Choroid plexus epithelial cell (primary cell): ENCODE measurements around the gene STKLD1.
A peak's percentile ranks its signal among the peaks of the same experiment; 100 is the strongest.

ENCODE experiments used
- DNase-seq: peaks from one replicate; pipeline ENCODE4 v3.0.0-alpha.2; 2010; ENCODE audit warnings: low read depth
- H3K4me3 ChIP-seq: 2 replicates; pipeline ENCODE4 v1.5.1; 2011; ENCODE audit warnings: low read depth, mild to moderate bottlenecking, control low read depth, low read length, moderate library complexity
- TF ChIP-seq, protein P1 (sequence below): conservative IDR thresholded peaks from 2 replicates; pipeline ENCODE4 v1.5.1; 2011; ENCODE audit warnings: low read depth, mild to moderate bottlenecking, control low read depth, inconsistent platforms, low read length, moderate library complexity

STKLD1 gene

DNA sequence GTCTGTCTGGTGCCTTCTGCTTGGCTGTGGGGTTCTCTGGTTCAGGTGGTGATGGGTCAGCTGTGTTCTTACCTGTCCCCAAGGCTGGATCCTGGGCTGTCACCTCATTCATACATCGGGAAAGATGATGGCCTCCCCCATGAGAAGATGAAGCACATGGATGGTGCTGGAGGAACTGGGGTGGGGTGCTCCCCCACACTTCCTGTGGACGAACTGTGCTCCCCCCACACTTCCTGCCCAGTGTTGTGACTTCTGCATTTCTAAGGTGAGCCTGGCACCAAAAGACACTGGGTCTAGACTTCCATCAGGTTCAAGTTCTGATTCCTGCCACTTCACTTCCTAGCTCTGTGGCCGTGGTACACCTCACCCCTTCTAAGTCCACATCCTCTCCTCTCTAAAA is 35.9 kb upstream of the STKLD1 start:
- no peak overlapping the region for H3K4me3 ChIP-seq
- DNase-seq = no peak
- TF ChIP-seq, protein P1, sequence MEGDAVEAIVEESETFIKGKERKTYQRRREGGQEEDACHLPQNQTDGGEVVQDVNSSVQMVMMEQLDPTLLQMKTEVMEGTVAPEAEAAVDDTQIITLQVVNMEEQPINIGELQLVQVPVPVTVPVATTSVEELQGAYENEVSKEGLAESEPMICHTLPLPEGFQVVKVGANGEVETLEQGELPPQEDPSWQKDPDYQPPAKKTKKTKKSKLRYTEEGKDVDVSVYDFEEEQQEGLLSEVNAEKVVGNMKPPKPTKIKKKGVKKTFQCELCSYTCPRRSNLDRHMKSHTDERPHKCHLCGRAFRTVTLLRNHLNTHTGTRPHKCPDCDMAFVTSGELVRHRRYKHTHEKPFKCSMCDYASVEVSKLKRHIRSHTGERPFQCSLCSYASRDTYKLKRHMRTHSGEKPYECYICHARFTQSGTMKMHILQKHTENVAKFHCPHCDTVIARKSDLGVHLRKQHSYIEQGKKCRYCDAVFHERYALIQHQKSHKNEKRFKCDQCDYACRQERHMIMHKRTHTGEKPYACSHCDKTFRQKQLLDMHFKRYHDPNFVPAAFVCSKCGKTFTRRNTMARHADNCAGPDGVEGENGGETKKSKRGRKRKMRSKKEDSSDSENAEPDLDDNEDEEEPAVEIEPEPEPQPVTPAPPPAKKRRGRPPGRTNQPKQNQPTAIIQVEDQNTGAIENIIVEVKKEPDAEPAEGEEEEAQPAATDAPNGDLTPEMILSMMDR = no peak

DNA sequence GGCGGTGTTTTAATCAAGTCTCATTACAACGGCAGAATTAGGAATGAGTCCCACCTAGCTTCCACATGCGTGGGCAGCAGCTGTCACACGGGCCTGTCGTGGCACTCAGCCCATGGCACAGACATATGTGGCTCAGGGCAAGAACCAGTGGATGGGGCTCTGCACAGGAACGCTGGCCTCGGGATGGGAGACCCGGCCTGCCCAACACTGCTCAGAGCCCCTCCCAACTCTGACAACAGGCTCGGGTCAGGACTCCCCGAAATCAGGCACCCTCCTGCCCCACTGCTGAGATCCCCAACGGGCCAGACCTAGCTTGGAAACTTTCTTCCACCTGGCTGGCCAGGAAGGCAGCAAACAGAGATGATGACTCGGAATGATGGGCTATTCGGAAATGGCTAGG is 35.2 kb upstream of the STKLD1 start:
- TF ChIP-seq, protein P1 = no peak
- H3K4me3 ChIP-seq = no peak overlapping the region
- no peak for DNase-seq

DNA sequence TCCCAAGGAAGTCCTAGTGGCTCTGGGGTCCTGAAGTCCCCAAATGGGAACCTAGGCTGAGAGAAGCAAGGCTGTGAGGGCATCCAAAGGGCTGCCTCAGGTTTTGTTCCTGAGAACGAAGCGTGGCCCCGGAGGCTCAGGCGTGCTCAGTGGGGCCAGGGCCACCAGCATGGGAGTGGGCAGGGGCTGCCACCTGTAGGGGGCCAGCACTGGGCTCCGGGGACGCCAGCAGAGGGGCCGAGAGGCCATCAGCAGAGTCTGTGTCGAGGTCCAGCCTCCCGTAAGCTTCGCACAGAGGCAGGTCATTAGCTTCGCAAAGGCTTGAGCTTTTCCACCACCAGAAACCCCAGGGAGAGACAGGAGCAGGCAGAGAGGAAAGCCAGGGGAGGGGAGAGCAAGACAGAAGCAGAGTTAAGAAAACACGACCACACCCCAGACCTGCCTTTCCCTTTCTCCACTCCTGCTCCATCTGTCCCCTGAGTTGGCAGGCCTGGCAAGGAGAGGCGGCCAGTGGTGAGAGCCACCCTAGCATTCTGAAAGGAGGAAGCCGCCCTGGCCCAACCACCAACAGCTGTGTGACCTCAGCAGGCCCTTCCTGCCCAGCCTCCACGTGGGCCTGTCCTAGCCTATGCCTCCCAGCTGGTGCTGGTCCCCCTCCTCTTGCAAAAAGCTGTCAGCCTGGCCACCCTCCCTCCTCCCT is 34.6 kb upstream of the STKLD1 start:
- H3K4me3 ChIP-seq = no peak overlapping the region
- DNase-seq = no peak
- TF ChIP-seq, protein P1 = no peak

DNA sequence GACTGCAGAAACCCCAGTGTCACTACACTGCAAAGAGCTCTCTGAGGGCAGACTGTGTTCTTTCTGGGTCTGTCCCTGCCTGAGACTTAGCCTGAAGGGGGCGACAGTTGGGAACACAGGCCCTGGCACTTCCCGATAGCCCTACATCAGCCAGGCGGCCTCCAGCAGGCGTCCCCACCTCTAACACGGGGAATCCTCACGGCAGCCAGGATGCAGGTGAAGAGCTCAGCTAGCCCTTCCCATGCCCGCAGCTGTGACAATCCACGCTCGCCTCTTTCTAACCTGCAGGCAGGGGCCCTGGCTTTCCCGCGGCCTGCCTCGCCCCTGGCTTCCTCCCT is 34.1 kb upstream of the STKLD1 start:
- TF ChIP-seq, protein P1 = peak; percentile 50
- H3K4me3 ChIP-seq = no peak overlapping the region
- DNase-seq = no peak

DNA sequence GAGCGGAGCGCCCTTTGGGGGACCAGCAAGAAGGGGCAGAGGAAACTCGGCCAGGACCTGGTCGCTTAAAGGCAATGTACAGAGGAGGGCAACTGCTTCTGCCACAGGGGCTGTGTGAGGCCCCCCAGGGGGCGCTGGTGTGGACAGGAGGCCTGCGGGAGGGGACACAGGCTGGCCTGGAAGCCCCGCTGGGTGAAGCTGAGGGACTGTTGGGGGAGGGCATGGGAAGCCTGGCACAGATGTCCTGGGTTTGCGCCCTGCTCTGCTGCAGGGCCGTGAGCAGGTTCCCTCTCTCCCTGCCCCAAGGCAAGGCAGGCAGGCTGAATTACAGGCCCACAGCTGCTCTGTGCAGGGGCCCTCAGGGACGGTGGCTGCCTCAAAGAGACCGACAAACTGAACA is 33.6 kb upstream of the STKLD1 start:
- H3K4me3 ChIP-seq = no peak overlapping the region
- no peak for DNase-seq
- TF ChIP-seq, protein P1 = peak; percentile 35

DNA sequence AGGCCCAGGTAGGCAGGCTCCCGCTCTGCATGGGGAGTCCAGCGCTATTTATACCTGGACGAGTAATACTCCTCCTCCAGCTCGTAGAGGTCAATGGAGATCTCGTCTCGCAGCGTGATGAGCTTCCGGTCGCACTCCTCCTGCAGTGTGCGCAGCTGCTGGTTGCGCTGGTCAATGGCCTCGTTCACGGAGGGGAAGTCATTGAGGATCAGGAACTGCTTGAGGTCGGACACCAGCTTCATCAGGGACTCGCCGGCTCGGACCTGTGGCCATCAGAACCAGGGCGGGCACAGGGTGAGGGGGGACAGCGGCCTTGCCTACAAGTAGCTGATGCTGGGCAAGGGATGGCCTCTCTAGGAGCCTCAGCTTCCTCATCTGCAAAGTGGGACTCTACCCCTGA is 32.1 kb upstream of the STKLD1 start:
- DNase-seq = no peak
- TF ChIP-seq, protein P1 = no peak

DNA sequence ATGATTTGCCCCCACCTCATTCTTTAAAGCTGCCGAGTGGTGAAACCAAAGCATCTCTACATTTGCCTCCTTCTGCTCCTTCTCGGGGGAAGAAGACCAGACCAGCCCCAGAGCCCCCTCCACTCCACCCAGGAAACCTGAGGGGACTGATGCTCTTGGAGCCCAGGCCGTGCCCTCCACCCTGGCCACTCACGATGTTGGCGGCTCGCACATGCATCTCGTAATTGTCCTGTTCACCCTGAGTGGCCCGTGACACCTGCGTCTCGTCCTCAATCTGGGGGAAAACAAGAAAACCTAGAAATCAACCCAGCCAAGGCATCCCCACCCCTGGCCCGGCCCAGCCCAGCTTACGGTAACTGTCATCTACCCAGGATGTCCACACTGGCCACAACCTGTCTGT is 31.2 kb upstream of the STKLD1 start:
- TF ChIP-seq, protein P1 = no peak
- no peak overlapping the region for H3K4me3 ChIP-seq
- no peak for DNase-seq

More for the DNA sequence above, 32.1 kb upstream of the STKLD1 start:
- H3K4me3 ChIP-seq = no peak overlapping the region
